PC-9 (cell line): ENCODE measurements around the gene EIF4G3. TPM values are rescaled to one million over a fixed set of nuclear protein-coding genes. Genes with fewer than 3 reads are reported as not detected.

Experiments
- BruUV-seq: library from RNA; stranded (reverse); fragments of 400-500 nt; replicated peaks from 2 replicates; lab custom pipeline; 2021; lab: Mats Ljungman, UMichigan
- CTCF ChIA-PET: fragments of 300-600 bp; sonication (Branson Sonifier 250); formaldehyde crosslinking; loops from one replicate; lab custom pipeline; 2022; ENCODE audit warnings: antibody characterized with exemption; lab: Charles Lee
- POLR2A ChIA-PET: fragments of 300-600 bp; sonication (Branson Sonifier 250); formaldehyde crosslinking; loops from one replicate; lab custom pipeline; 2022; ENCODE audit warnings: antibody characterized with exemption; ENCODE audit not compliant: unreplicated experiment; lab: Charles Lee
- DNase-seq, 2 experiments: peaks; one replicate each; pipeline versions ENCODE4 v3.0.0 to v3.0.0-alpha.2; 2015 to 2022; ENCODE audit warnings: mixed read lengths in 1 of 2
- H2AFZ ChIP-seq: fragments of 200-600 bp; sonication (generic); 2 replicates; pipeline ENCODE4 v1.8.1; 2017; ENCODE audit warnings: antibody characterized with exemption
- H3F3A ChIP-seq: fragments of 200-600 bp; sonication (generic); 2 replicates; pipeline ENCODE4 v1.8.1; 2017; ENCODE audit warnings: antibody characterized with exemption, mild to moderate bottlenecking, low read depth; ENCODE audit not compliant: insufficient read depth
- H3K27ac ChIP-seq: fragments of 200-600 bp; sonication (generic); 2 replicates; pipeline ENCODE4 v1.6.1; 2016; ENCODE audit warnings: mixed run types
- H3K27me3 ChIP-seq: fragments of 200-600 bp; sonication (generic); 2 replicates; pipeline ENCODE4 v1.6.1; 2016; ENCODE audit warnings: low read depth, mixed run types; ENCODE audit not compliant: insufficient read depth
- H3K36me3 ChIP-seq: fragments of 200-600 bp; sonication (generic); 2 replicates; pipeline ENCODE4 v1.6.1; 2016; ENCODE audit warnings: low read depth, mixed run types
- H3K4me1 ChIP-seq: fragments of 200-600 bp; sonication (generic); replicated peaks from 2 replicates; pipeline ENCODE4 v1.6.1; 2016; ENCODE audit warnings: mixed run types; ENCODE audit not compliant: insufficient read depth
- H3K4me2 ChIP-seq: fragments of 200-600 bp; sonication (generic); 2 replicates; pipeline ENCODE4 v1.6.1; 2017; ENCODE audit warnings: mixed run types
- H3K4me3 ChIP-seq: fragments of 200-600 bp; sonication (generic); 2 replicates; pipeline ENCODE4 v1.6.1; 2016; ENCODE audit warnings: mixed run types
- H3K79me2 ChIP-seq: fragments of 200-600 bp; sonication (generic); 2 replicates; pipeline ENCODE4 v1.6.1; 2017; ENCODE audit warnings: low read depth, mixed run types
- H3K9me2 ChIP-seq: fragments of 200-600 bp; sonication (generic); 2 replicates; pipeline ENCODE4 v1.8.1; 2017; ENCODE audit warnings: mild to moderate bottlenecking; ENCODE audit not compliant: insufficient read depth
- H3K9me3 ChIP-seq: fragments of 200-600 bp; sonication (generic); 2 replicates; pipeline ENCODE4 v1.8.1; 2016; ENCODE audit warnings: low read depth; ENCODE audit not compliant: insufficient read depth
- H4K20me1 ChIP-seq: fragments of 200-600 bp; sonication (generic); 2 replicates; pipeline ENCODE4 v1.8.1; 2017; ENCODE audit not compliant: insufficient read depth
- CTCF ChIP-seq: fragments of 200-600 bp; sonication (generic); conservative IDR thresholded peaks from 2 replicates; pipeline ENCODE4 v1.6.1; 2017; ENCODE audit warnings: mixed run types, antibody characterized with exemption, mild to moderate bottlenecking, moderate library complexity
- EZH2 ChIP-seq: fragments of 200-600 bp; sonication (generic); IDR thresholded peaks from 2 replicates; pipeline ENCODE4 v1.8.0; 2017; ENCODE audit warnings: antibody characterized with exemption, low read depth
- intact Hi-C: fragments of 100-400 bp; cut with micrococcal nuclease; formaldehyde crosslinking; loops from one replicate; pipeline ENCODE4 v1.10.0; 2022; ENCODE audit not compliant: unreplicated experiment
- total RNA-seq: library from RNA; stranded (reverse); gene quantifications from 2 replicates; pipeline ENCODE4 v1.2.3, GENCODE V29; 2021

Gene EIF4G3
- total RNA-seq, 1 experiment from 2014 or later, result 63.2 TPM

GRCh38 chr1:20834192-20834591 is 342.5 kb downstream of the EIF4G3 start:
- H3K79me2 ChIP-seq, result no peaks in the 10 kb centered on the region
- no peak for DNase-seq
- BruUV-seq, result no TSS peak
- H3K4me2 ChIP-seq, result no peak overlapping the region
- no peak overlapping the region for H3K4me3 ChIP-seq
- H3K27ac ChIP-seq, result no peak overlapping the region
- no peaks in the 10 kb centered on the region for H3F3A ChIP-seq
- no peaks in the 10 kb centered on the region for H3K27me3 ChIP-seq
- H4K20me1 ChIP-seq, result no peaks in the 10 kb centered on the region
- H3K9me3 ChIP-seq, result no peaks in the 10 kb centered on the region
- intact Hi-C loops, result no loop called here
- H2AFZ ChIP-seq, result no peak overlapping the region
- no peaks in the 10 kb centered on the region for H3K4me1 ChIP-seq
- H3K9me2 ChIP-seq, result no peaks in the 10 kb centered on the region
- ChIA-PET CTCF (no interaction called here), POLR2A (no interaction called here)
- no peak for TF ChIP-seq EZH2
- no peak for TF ChIP-seq CTCF
- H3K36me3 ChIP-seq, result no peaks in the 10 kb centered on the region

- no peaks in the 10 kb centered on the region for H3K79me2 ChIP-seq
- no peaks in the 10 kb centered on the region for H3K9me2 ChIP-seq
- no peak for DNase-seq
- H2AFZ ChIP-seq, result no peak overlapping the region
- intact Hi-C loops, result no loop called here
- H3K36me3 ChIP-seq, result no peaks in the 10 kb centered on the region; the same call in 1 of the 2 replicates
- H3K4me1 ChIP-seq, result no peaks in the 10 kb centered on the region
- no peaks in the 10 kb centered on the region for H3K27me3 ChIP-seq
- no peak overlapping the region for H3K4me2 ChIP-seq
- no peaks in the 10 kb centered on the region for H3K9me3 ChIP-seq
- no peaks in the 10 kb centered on the region for H3F3A ChIP-seq
- no peaks in the 10 kb centered on the region for H4K20me1 ChIP-seq
- TF ChIP-seq CTCF (no peak), EZH2 (no peak)
- ChIA-PET CTCF (no interaction called here), POLR2A (interaction anchor here (0.5 to 0.6 kb wide), 2 partner anchors 38 to 306 kb away, joined by 3 read pairs; no protein-coding TSS in a partner anchor)
- no peak overlapping the region for H3K27ac ChIP-seq
- no TSS peak for BruUV-seq
- no peak overlapping the region for H3K4me3 ChIP-seq
These were observed 346.3 kb downstream of the EIF4G3 start for GRCh38 chr1:20830378-20830777.

- Histone ChIP-seq H3K9me2 (no peaks in the 10 kb centered on the region), H3K4me3 (no peak overlapping the region), H3K27ac (no peak overlapping the region), H3F3A (no peaks in the 10 kb centered on the region), H2AFZ (no peak overlapping the region), H4K20me1 (no peaks in the 10 kb centered on the region), H3K4me2 (no peak overlapping the region), H3K4me1 (no peaks in the 10 kb centered on the region), H3K79me2 (no peaks in the 10 kb centered on the region), H3K36me3 (no peaks in the 10 kb centered on the region; the same call in 1 of the 2 replicates), H3K27me3 (no peaks in the 10 kb centered on the region), H3K9me3 (no peaks in the 10 kb centered on the region)
- TF ChIP-seq CTCF (no peak), EZH2 (no peak)
- ChIA-PET POLR2A (interaction anchor here (0.5 to 0.6 kb wide), 2 partner anchors 38 to 307 kb away, joined by 3 read pairs; no protein-coding TSS in a partner anchor), CTCF (no interaction called here)
- no TSS peak for BruUV-seq
- intact Hi-C loops, result no loop called here
- no peak for DNase-seq
These were observed 346.8 kb downstream of the EIF4G3 start for GRCh38 chr1:20829946-20830345.
